Body of pancreas (tissue), 4 donors: ENCODE results near the gene PBX3.

ENCODE experiments used
- CTCF ChIP-seq, 7 experiments: fragments of 450-650 bp in 4 of 7; fragments of 200-600 bp in 3 of 7; sonication (generic) in 3 of 7; IDR thresholded peaks; one replicate each; pipeline ENCODE4 v1.5.1; 2016 to 2019; ENCODE audit warnings: antibody characterized with exemption in 7 of 7
- POLR2A ChIP-seq, 3 donors: fragments of 450-650 bp; IDR thresholded peaks; one replicate each; pipeline ENCODE4 v1.6.1; 2016; ENCODE audit warnings: antibody characterized with exemption in 3 of 3, mild to moderate bottlenecking in 2 of 3

GRCh38 chr9:125883565-125884217, 136.5 kb downstream of the PBX3 start:
- no peak for TF ChIP-seq CTCF (IDR thresholded peaks at IDR 0.05)
- TF ChIP-seq POLR2A (IDR thresholded peaks at IDR 0.05) = no peak
